ENCODE results near the gene SLC35F3. TPM values are rescaled to one million over a fixed set of nuclear protein-coding genes. Genes with fewer than 3 reads are reported as not detected.

The SLC35F3 gene
- 0.79 and 1.1 TPM in 2 replicates for total RNA-seq

GRCh38 chr1:233904633-233905415, at the start of gene SLC35F3:
Gene SLC35F3 (plus strand): TSS chr1:233904676.

GRCh38 chr1:234373064-234373958, 468.8 kb downstream of the SLC35F3 start, which contains the start of gene COA6:
Gene COA6 (plus strand): TSS chr1:234373456. CDS start chr1:234373467, 11 bp downstream.

Small RNAs within 50 kb of the gene (small RNA-seq; reads per million reads assigned to genes)
- gene MIR4671, result 0.20 reads per million
